HG03175 (cell line): ENCODE results near the gene IFNA13.

Source experiments
- ATAC-seq: cut with Tn5 transposase; IDR thresholded peaks from one replicate; pipeline ENCODE4 v1.9.1; 2021; ENCODE audit warnings: mild to moderate bottlenecking, moderate library complexity; ENCODE audit not compliant: unreplicated experiment

The IFNA13 gene

GRCh38 chr9:21362287-21362686, 5.6 kb downstream of the IFNA13 start:
- no peak for ATAC-seq

- ATAC-seq: peak; percentile 88
Observed at GRCh38 chr9:21357479-21358460, 10.1 kb downstream of the IFNA13 start.

- ATAC-seq: no peak
Observed at GRCh38 chr9:21350787-21351186, 17.1 kb downstream of the IFNA13 start, which contains the start of gene IFNA6. Gene IFNA6, minus strand, starts transcription at chr9:21350887. Its CDS starts 0 bp downstream, at chr9:21350887.

- ATAC-seq: no peak
Observed at GRCh38 chr9:21348430-21348970, 19.4 kb downstream of the IFNA13 start.

GRCh38 chr9:21340735-21341134, 27.1 kb downstream of the IFNA13 start:
- no peak for ATAC-seq

- ATAC-seq: no peak
Observed at GRCh38 chr9:21336457-21336856, 31.4 kb downstream of the IFNA13 start.

- peak; percentile 87 for ATAC-seq
Observed at GRCh38 chr9:21334701-21335632, 32.9 kb downstream of the IFNA13 start, which contains the start of gene KLHL9. Gene KLHL9, minus strand, starts transcription at chr9:21335404. Its CDS starts 545 bp downstream, at chr9:21334859.

- ATAC-seq: no peak
Observed at GRCh38 chr9:21333226-21333625, 34.6 kb downstream of the IFNA13 start.

- no peak for ATAC-seq
Observed at GRCh38 chr9:21331676-21332402, 36.0 kb downstream of the IFNA13 start.

- ATAC-seq: peak; percentile 88
Observed at GRCh38 chr9:21326526-21327139, 41.2 kb downstream of the IFNA13 start.

GRCh38 chr9:21324047-21324446, 43.8 kb downstream of the IFNA13 start:
- no peak for ATAC-seq

GRCh38 chr9:21322911-21323461, 44.9 kb downstream of the IFNA13 start:
- no peak for ATAC-seq

GRCh38 chr9:21320465-21320864, 47.4 kb downstream of the IFNA13 start:
- no peak for ATAC-seq

- peak; percentile 80 for ATAC-seq
Observed at GRCh38 chr9:21317956-21318923, 49.6 kb downstream of the IFNA13 start.
